Ovary (tissue), 9 donors: ENCODE results near the gene ST8SIA6. TPM values are rescaled to one million over a fixed set of nuclear protein-coding genes. Genes with fewer than 3 reads are reported as not detected.

Experiments used
- DNase-seq, 5 donors: peaks; one replicate each; pipeline ENCODE4 v3.0.0-alpha.2; 2019 to 2020
- H3K27ac ChIP-seq, 2 donors: fragments of 200-600 bp; one replicate each; pipeline versions ENCODE4 v1.5.1 to v1.8.0; 2019 to 2022
- H3K27me3 ChIP-seq: fragments of 200-600 bp; one replicate; pipeline ENCODE4 v1.8.0; 2022
- H3K36me3 ChIP-seq: fragments of 200-600 bp; sonication (generic); one replicate; pipeline ENCODE4 v1.5.1; 2019
- H3K4me1 ChIP-seq: one replicate; pipeline ENCODE4 v1.8.1; 2013; ENCODE audit warnings: mild to moderate bottlenecking, moderate library complexity; ENCODE audit not compliant: insufficient read depth
- H3K4me3 ChIP-seq: fragments of 200-600 bp; sonication (generic); one replicate; pipeline ENCODE4 v1.5.1; 2017
- H3K9me3 ChIP-seq, 2 donors: fragments of 200-600 bp in 1 of 2; sonication (generic) in 1 of 2; one replicate each; pipeline versions ENCODE4 v1.5.1 to v1.8.1; 2013 to 2019; ENCODE audit warnings: mild to moderate bottlenecking in 1 of 2, moderate library complexity in 1 of 2
- EP300 ChIP-seq: sonication (generic); formaldehyde crosslinking; IDR thresholded peaks from one replicate; pipeline ENCODE4 v1.6.1; 2017; ENCODE audit warnings: antibody characterized with exemption
- POLR2A ChIP-seq: fragments of 450-650 bp; IDR thresholded peaks from one replicate; pipeline ENCODE4 v1.6.1; 2017; ENCODE audit warnings: antibody characterized with exemption, mild to moderate bottlenecking, moderate library complexity
- WGBS, 3 donors: extraction: QIAGEN DNeasy Blood & Tissue Kit in 1 of 3; methylation state at CpG; one replicate each; pipeline versions ENCODE4 v1.1.5 to v1.1.7; 2013 to 2017; 5-methylcytosine and 5-hydroxymethylcytosine counted together
- intact Hi-C, 4 donors: fragments of 100-400 bp; cut with DNase I; formaldehyde crosslinking; loops; one replicate each; pipeline versions ENCODE4 v1.11.0 to v1.15.1; 2022 to 2023
- polyA plus RNA-seq, 2 donors: library from polyadenylated mRNA; stranded (reverse); fragments of 200-250 nt in 1 of 2; fragments of 350-450 nt in 1 of 2; fragmentation: Illumina TruSeq in 1 of 2; extraction: RNeasy Lipid Tissue Mini Kit (QIAGEN cat#74804) in 1 of 2; gene quantifications; one replicate each; pipeline ENCODE4 v1.2.3, GENCODE V29; 2013 to 2014
- total RNA-seq, 7 donors: library from RNA; depleted of rRNA in 2 of 7; stranded (reverse); fragments of >200 nt in 2 of 7; fragmentation: NEBNext Ultra II Directional in 3 of 7; extraction: Animal tissue kit (Norgen Biotek cat#: 25700) in 3 of 7; gene quantifications; one replicate each; pipeline versions ENCODE4 v1.1.0 to v1.2.4, GENCODE V29; 2016 to 2023
- TF ChIP-seq, protein P1 (sequence below), 3 donors: fragments of 450-650 bp in 2 of 3; fragments of 200-600 bp in 1 of 3; IDR thresholded peaks; one replicate each; pipeline versions ENCODE4 v1.5.1 to v1.8.0; 2016 to 2022; ENCODE audit warnings: antibody characterized with exemption in 3 of 3, mild to moderate bottlenecking in 1 of 3
- donor health status: DM: no; HTN: no; CAD: no; lungs with moderate emphysema.
- donor health status: DM: no; HTN: no; CAD: no.
- donor health status: Bipolar disorder and iron deficiency.
- donor health status: DM: yes; HTN: yes; CAD: no.
- donor health status: DM: no; HTN: no; CAD: no.
- donor health status: DM: yes; HTN: yes; CAD: no.

ST8SIA6 gene
- total and polyA plus RNA-seq, 9 donors = 0.22 to 2.1 (median 0.95) TPM; not detected in 1

DNA sequence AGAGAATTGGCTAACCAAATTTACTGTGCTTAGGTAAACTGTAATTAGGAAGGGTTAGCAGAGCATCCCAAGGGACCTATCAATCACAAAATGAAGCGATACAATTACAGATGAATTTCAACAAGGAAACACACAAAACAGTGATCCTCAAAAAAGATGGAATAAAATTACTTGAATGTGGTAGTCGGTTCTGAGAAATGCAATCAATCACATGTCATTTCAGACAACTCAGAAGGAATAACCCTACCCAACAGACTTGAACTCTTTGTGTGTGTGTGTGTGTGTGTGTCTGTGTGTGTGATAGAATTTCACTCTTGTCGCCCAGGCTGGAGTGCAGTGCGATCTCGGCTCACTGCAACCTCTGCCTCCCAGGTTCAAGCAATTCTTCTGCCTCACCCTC is 43.5 kb downstream of the ST8SIA6 start:
- Histone ChIP-seq H3K4me3 (no peak overlapping the region), H3K27me3 (no peaks in the 10 kb centered on the region), H3K36me3 (no peaks in the 10 kb centered on the region), H3K27ac (no peak overlapping the region), H3K9me3 (no peaks in the 10 kb centered on the region), H3K4me1 (no peaks in the 10 kb centered on the region)
- TF ChIP-seq EP300 (no peak), POLR2A (no peak)
- TF ChIP-seq, protein P1, sequence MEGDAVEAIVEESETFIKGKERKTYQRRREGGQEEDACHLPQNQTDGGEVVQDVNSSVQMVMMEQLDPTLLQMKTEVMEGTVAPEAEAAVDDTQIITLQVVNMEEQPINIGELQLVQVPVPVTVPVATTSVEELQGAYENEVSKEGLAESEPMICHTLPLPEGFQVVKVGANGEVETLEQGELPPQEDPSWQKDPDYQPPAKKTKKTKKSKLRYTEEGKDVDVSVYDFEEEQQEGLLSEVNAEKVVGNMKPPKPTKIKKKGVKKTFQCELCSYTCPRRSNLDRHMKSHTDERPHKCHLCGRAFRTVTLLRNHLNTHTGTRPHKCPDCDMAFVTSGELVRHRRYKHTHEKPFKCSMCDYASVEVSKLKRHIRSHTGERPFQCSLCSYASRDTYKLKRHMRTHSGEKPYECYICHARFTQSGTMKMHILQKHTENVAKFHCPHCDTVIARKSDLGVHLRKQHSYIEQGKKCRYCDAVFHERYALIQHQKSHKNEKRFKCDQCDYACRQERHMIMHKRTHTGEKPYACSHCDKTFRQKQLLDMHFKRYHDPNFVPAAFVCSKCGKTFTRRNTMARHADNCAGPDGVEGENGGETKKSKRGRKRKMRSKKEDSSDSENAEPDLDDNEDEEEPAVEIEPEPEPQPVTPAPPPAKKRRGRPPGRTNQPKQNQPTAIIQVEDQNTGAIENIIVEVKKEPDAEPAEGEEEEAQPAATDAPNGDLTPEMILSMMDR (IDR thresholded peaks at IDR 0.05) = no peak
- WGBS, 3 donors = 81 to 90% (median 87%) methylated on average over 5 of the region's 5 CpGs
- intact Hi-C loops = loop anchor here in 1 of 4 donors (10.0 kb wide), 1 partner anchor 126 kb away; no protein-coding TSS in a partner anchor
- no peak for DNase-seq

DNA sequence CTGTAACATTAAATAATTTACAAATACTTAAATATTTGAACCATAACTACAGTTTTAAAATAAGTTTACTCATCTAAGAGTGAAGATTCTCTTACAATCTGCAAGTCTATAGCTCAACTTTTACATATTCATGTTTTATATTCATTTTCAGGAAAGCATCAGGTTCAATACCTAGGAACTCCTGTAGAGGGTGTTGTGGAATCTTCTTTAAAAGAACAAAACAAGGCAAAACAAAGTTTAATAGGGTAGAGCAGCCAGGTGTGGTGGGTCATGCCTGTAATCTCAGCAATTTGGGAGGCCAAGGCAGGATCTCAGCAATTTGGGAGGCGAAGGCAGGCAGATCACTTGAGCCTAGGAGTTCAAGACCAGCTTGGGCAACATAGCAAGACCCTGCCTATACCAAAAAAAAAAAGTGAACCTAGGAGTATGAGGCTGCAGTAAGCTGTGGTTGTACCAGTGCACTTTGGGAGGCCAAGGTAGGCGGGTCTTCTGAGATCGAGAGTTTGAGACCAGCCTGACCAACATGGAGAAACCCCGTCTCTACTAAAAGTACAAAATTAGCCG is 45.1 kb downstream of the ST8SIA6 start:
- WGBS, 3 donors = 92 to 95% (median 93%) methylated on average over 5 of the region's 5 CpGs
- H3K27me3 ChIP-seq = no peaks in the 10 kb centered on the region
- H3K9me3 ChIP-seq = no peaks in the 10 kb centered on the region
- DNase-seq = no peak
- H3K27ac ChIP-seq = no peak overlapping the region
- intact Hi-C loops = no loop called here
- H3K36me3 ChIP-seq = no peaks in the 10 kb centered on the region
- TF ChIP-seq, protein P1 (IDR thresholded peaks at IDR 0.05) = no peak
- no peak for TF ChIP-seq EP300
- no peak for TF ChIP-seq POLR2A
- H3K4me1 ChIP-seq = no peaks in the 10 kb centered on the region
- H3K4me3 ChIP-seq = no peak overlapping the region

DNA sequence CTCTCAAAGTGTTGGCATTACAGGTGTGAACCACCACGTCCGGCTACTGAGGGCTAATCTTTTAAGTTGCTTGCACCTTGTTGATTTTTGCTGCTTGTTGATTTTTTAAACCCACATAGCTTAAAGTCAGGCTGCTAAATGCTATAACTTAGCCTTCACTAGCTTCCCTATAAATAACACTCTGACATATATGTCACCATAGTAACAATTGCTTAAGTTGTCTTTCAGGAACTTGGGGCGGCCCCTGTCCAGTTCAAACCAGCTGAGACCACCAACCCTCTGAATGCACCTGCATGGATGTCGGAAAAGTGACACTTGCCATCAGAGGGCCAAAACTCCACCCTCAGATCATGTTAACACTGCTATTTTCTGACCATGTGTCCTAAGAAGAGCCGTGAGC is 47.3 kb downstream of the ST8SIA6 start:
- TF ChIP-seq, protein P1 (IDR thresholded peaks at IDR 0.05) = no peak
- TF ChIP-seq POLR2A = no peak
- TF ChIP-seq EP300 = no peak
- no peak overlapping the region for H3K27ac ChIP-seq

DNA sequence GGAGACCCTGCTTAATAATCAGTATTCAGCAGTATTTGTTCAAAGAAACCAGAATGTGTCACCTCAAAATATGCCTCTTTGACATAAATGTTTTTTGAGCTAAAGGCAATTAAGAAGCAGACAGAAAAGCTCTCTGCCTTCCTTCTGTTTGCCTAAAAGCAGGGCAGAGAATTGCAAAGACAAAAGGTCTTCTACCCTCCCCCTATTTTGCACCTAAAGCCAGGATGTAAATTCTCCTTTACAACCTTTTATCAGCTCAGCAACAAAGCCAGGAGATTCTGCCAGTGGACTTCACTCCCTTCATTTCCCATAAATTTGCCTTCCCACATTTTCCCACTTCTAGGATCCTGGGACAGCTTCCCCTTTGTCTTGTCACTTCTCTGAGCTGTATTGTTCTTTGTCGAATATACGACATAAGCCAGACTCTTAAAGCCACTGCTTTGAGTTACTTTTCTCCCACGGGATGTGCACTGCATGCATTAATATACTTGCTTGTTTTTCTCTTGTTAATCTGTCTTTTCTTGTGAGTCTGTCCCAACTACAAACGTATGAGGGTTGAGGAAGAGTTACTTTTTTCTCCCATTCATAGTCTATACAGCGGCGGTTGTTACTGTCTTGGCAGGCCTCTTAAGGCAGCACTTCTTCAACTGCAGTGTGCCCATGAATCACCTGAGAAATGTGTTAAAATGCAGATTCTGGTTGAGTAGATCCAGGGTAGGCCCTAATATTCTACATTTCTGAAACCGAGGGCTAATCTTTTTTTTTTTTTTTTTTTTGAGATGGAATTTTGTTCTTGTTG is 48.2 kb downstream of the ST8SIA6 start:
- Histone ChIP-seq H3K4me1 (no peaks in the 10 kb centered on the region), H3K4me3 (no peak overlapping the region), H3K9me3 (no peaks in the 10 kb centered on the region), H3K27me3 (no peaks in the 10 kb centered on the region), H3K27ac (no peak overlapping the region), H3K36me3 (no peaks in the 10 kb centered on the region)
- WGBS, 3 donors = 52 to 76% (median 75%) methylated on average over 7 of the region's 7 CpGs
- TF ChIP-seq POLR2A = no peak
- TF ChIP-seq, protein P1 (IDR thresholded peaks at IDR 0.05) = no peak
- no peak for TF ChIP-seq EP300
- intact Hi-C loops = no loop called here
- DNase-seq = no peak

More for the DNA sequence above, 47.3 kb downstream of the ST8SIA6 start:
- 93 to 97% (median 96%) methylated on average over 5 of the region's 5 CpGs for WGBS, 3 donors
- Histone ChIP-seq H3K36me3 (no peaks in the 10 kb centered on the region), H3K4me1 (no peaks in the 10 kb centered on the region), H3K4me3 (no peak overlapping the region), H3K27me3 (no peaks in the 10 kb centered on the region), H3K9me3 (no peaks in the 10 kb centered on the region)
- DNase-seq = no peak
- intact Hi-C loops = no loop called here
